ENCODE results near the gene TAF4.
"Not testable (repeated sequence)": the region's sequence is repeated elsewhere in the genome, so short reads cannot be mapped to it uniquely, and the experiment has no call there.

Gene TAF4

GRCh38 chr20:62079166-62079565 lies 13.5 kb upstream of the TAF4 start:
- TF ChIP-seq CTCF (IDR thresholded peaks at IDR 0.05; ENCODE audit: insufficient read depth, low read depth, low read length, missing control alignments) = no peak
- DNase-seq (ENCODE audit: low read depth) = no peak
- no peak overlapping the region for H3K4me3 ChIP-seq (ENCODE audit: low read length)

- DNase-seq (ENCODE audit: low read depth) = no peak
- no peak for TF ChIP-seq CTCF (IDR thresholded peaks at IDR 0.05; ENCODE audit: insufficient read depth, low read depth, low read length, missing control alignments)
- H3K4me3 ChIP-seq (ENCODE audit: low read length) = no peak overlapping the region
These were observed 7.6 kb upstream of the TAF4 start for GRCh38 chr20:62073323-62073722.

- H3K4me3 ChIP-seq (ENCODE audit: low read length); DNase-seq (ENCODE audit: low read depth): not testable (repeated sequence)
These were observed 6.2 kb upstream of the TAF4 start for GRCh38 chr20:62071669-62072430.

GRCh38 chr20:62069741-62070216 lies 4.1 kb upstream of the TAF4 start:
- TF ChIP-seq CTCF (IDR thresholded peaks at IDR 0.05; ENCODE audit: insufficient read depth, low read depth, low read length, missing control alignments) = no peak
- no peak overlapping the region for H3K4me3 ChIP-seq (ENCODE audit: low read length)
- DNase-seq (ENCODE audit: low read depth) = no peak

GRCh38 chr20:62068997-62069396 lies 3.3 kb upstream of the TAF4 start:
- no peak overlapping the region for H3K4me3 ChIP-seq (ENCODE audit: low read length)
- TF ChIP-seq CTCF (IDR thresholded peaks at IDR 0.05; ENCODE audit: insufficient read depth, low read depth, low read length, missing control alignments) = no peak

GRCh38 chr20:62067547-62068260 lies 2.0 kb upstream of the TAF4 start:
- no peak for DNase-seq (ENCODE audit: low read depth)
- H3K4me3 ChIP-seq (ENCODE audit: low read length) = no peak overlapping the region

More at GRCh38 chr20:62068997-62069396, 3.3 kb upstream of the TAF4 start:
- no peak for DNase-seq (ENCODE audit: low read depth)

More at GRCh38 chr20:62067547-62068260, 2.0 kb upstream of the TAF4 start:
- TF ChIP-seq CTCF (IDR thresholded peaks at IDR 0.05; ENCODE audit: insufficient read depth, low read depth, low read length, missing control alignments) = no peak

All from epithelial cell of esophagus (primary cell).